Keratinocyte (primary cell): ENCODE results near the gene PLXND1.

Experiments used
- EZH2 ChIP-seq: IDR thresholded peaks from one replicate; pipeline ENCODE4 v1.6.1; 2012; ENCODE audit warnings: inconsistent platforms, mild to moderate bottlenecking, low read length, moderate library complexity
- TF ChIP-seq, protein P1 (sequence below), 3 experiments: IDR thresholded peaks in 1 of 3; conservative IDR thresholded peaks in 1 of 3; optimal IDR thresholded peaks in 1 of 3; 2 replicates in 2 of 3; 3 replicates in 1 of 3; pipeline versions ENCODE3 to v1.5.1; 2011; ENCODE audit warnings: low read length in 3 of 3, mild to moderate bottlenecking in 3 of 3, moderate library complexity in 2 of 3, control low read depth in 1 of 3, inconsistent platforms in 1 of 3; ENCODE audit not compliant: insufficient read depth in 2 of 3; ENCODE audit errors: extremely low read depth in 1 of 3

DNA sequence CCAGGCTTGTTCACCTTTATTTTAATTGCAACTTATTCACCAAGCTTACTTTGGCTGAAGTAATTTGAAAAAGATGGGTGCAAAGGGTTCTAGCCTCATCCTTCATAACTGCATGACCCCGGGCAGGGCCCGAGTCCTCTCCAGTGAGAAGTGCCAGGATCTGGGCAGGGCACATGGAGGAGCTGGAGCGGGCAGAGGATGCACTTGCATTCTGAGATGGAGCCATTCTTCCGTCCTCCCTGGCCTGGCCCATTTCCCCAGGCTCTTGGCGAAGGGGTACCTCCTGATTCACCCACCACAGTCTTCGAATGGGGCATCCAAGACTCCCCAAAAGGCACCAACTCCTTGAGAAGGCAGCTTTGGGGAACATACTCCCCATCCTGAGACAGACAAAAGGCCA is 22.5 kb upstream of the PLXND1 start:
- TF ChIP-seq, protein P1, sequence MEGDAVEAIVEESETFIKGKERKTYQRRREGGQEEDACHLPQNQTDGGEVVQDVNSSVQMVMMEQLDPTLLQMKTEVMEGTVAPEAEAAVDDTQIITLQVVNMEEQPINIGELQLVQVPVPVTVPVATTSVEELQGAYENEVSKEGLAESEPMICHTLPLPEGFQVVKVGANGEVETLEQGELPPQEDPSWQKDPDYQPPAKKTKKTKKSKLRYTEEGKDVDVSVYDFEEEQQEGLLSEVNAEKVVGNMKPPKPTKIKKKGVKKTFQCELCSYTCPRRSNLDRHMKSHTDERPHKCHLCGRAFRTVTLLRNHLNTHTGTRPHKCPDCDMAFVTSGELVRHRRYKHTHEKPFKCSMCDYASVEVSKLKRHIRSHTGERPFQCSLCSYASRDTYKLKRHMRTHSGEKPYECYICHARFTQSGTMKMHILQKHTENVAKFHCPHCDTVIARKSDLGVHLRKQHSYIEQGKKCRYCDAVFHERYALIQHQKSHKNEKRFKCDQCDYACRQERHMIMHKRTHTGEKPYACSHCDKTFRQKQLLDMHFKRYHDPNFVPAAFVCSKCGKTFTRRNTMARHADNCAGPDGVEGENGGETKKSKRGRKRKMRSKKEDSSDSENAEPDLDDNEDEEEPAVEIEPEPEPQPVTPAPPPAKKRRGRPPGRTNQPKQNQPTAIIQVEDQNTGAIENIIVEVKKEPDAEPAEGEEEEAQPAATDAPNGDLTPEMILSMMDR (optimal IDR thresholded peaks at IDR 0.05 in 1 of 3, IDR thresholded peaks at IDR 0.05 in 1 of 3, conservative IDR thresholded peaks at IDR 0.05 in 1 of 3; ENCODE audit: extremely low read depth in 1 of 3, insufficient read depth in 2 of 3, low read length in 3 of 3) = no peak
- TF ChIP-seq EZH2 = no peak
